ENCODE results near the gene VWA3A. TPM values are rescaled to one million over a fixed set of nuclear protein-coding genes. Genes with fewer than 3 reads are reported as not detected.

Gene VWA3A
- total RNA-seq, 1 donor from 2014 or later, result not detected

GRCh38 chr16:22075776-22076175, 16.6 kb upstream of the VWA3A start:
- Histone ChIP-seq H3K9me3 (ENCODE audit: insufficient read depth, low read depth, low read length) (no peaks in the 10 kb centered on the region), H3K4me3 (ENCODE audit: insufficient read depth, low read depth, low read length) (no peak overlapping the region), H4K20me1 (ENCODE audit: insufficient read depth, low read length) (peaks cover 24% of the 10 kb centered on the region), H3K79me2 (ENCODE audit: insufficient read depth, low read length) (peaks cover 24% of the 10 kb centered on the region), H3K9ac (ENCODE audit: low read length) (no peak overlapping the region), H3K4me1 (ENCODE audit: insufficient read depth, low read length) (peaks cover 5% of the 10 kb centered on the region), H3K27ac (ENCODE audit: low read depth, low read length) (peak overlapping the region; percentile 47), H3K4me2 (ENCODE audit: low read length) (peak overlapping the region; percentile 57), H2AFZ (ENCODE audit: low read depth, low read length) (no peak overlapping the region), H3K36me3 (ENCODE audit: insufficient read depth, low read length) (peaks cover 3% of the 10 kb centered on the region), H3K27me3 (ENCODE audit: insufficient read depth, low read length) (no peaks in the 10 kb centered on the region)
- Mint-ChIP-seq H3K4me3 (ENCODE audit: unreplicated experiment) (no peak overlapping the region), H3K4me1 (ENCODE audit: low read depth, unreplicated experiment) (no peaks in the 10 kb centered on the region), H3K9me3 (ENCODE audit: unreplicated experiment) (no peaks in the 10 kb centered on the region), H3K36me3 (ENCODE audit: low read depth, unreplicated experiment) (no peaks in the 10 kb centered on the region), H3K27ac (ENCODE audit: unreplicated experiment) (no peak overlapping the region), H3K27me3 (ENCODE audit: low read depth, unreplicated experiment) (no peaks in the 10 kb centered on the region)
- no peak for DNase-seq (ENCODE audit: low read depth)
- FAIRE-seq, result no peak
- no peak for TF ChIP-seq EZH2 (IDR thresholded peaks at IDR 0.05; ENCODE audit: insufficient read depth, low read length)
- TF ChIP-seq CTCF (IDR thresholded peaks at IDR 0.05; ENCODE audit: insufficient read depth, low read depth, low read length), result no peak

- Mint-ChIP-seq H3K27me3 (ENCODE audit: low read depth, unreplicated experiment) (no peaks in the 10 kb centered on the region), H3K9me3 (ENCODE audit: unreplicated experiment) (no peaks in the 10 kb centered on the region), H3K36me3 (ENCODE audit: low read depth, unreplicated experiment) (no peaks in the 10 kb centered on the region), H3K4me3 (ENCODE audit: unreplicated experiment) (no peak overlapping the region), H3K27ac (ENCODE audit: unreplicated experiment) (no peak overlapping the region), H3K4me1 (ENCODE audit: low read depth, unreplicated experiment) (no peaks in the 10 kb centered on the region)
- FAIRE-seq, result no peak
- Histone ChIP-seq H3K9me3 (ENCODE audit: insufficient read depth, low read depth, low read length) (no peaks in the 10 kb centered on the region), H3K9ac (ENCODE audit: low read length) (no peak overlapping the region), H4K20me1 (ENCODE audit: insufficient read depth, low read length) (peaks cover 22% of the 10 kb centered on the region), H3K4me2 (ENCODE audit: low read length) (no peak overlapping the region), H2AFZ (ENCODE audit: low read depth, low read length) (no peak overlapping the region), H3K79me2 (ENCODE audit: insufficient read depth, low read length) (peaks cover 13% of the 10 kb centered on the region), H3K4me1 (ENCODE audit: insufficient read depth, low read length) (peaks cover 5% of the 10 kb centered on the region), H3K27me3 (ENCODE audit: insufficient read depth, low read length) (no peaks in the 10 kb centered on the region), H3K36me3 (ENCODE audit: insufficient read depth, low read length) (peaks cover 6% of the 10 kb centered on the region), H3K27ac (ENCODE audit: low read depth, low read length) (no peak overlapping the region), H3K4me3 (ENCODE audit: insufficient read depth, low read depth, low read length) (no peak overlapping the region)
- peak; percentile 27 for DNase-seq (ENCODE audit: low read depth)
- TF ChIP-seq CTCF (IDR thresholded peaks at IDR 0.05; ENCODE audit: insufficient read depth, low read depth, low read length) (peak; percentile 83), EZH2 (IDR thresholded peaks at IDR 0.05; ENCODE audit: insufficient read depth, low read length) (no peak)
Measured at GRCh38 chr16:22077700-22078313, 14.5 kb upstream of the VWA3A start.

- no peaks in the 10 kb centered on the region for H3K27me3 ChIP-seq (ENCODE audit: insufficient read depth, low read length)
- H3K4me1 ChIP-seq (ENCODE audit: insufficient read depth, low read length), result peaks cover 5% of the 10 kb centered on the region
- Mint-ChIP-seq H3K9me3 (ENCODE audit: unreplicated experiment) (no peaks in the 10 kb centered on the region), H3K4me3 (ENCODE audit: unreplicated experiment) (no peak overlapping the region), H3K27ac (ENCODE audit: unreplicated experiment) (no peak overlapping the region), H3K36me3 (ENCODE audit: low read depth, unreplicated experiment) (no peaks in the 10 kb centered on the region), H3K27me3 (ENCODE audit: low read depth, unreplicated experiment) (no peaks in the 10 kb centered on the region), H3K4me1 (ENCODE audit: low read depth, unreplicated experiment) (no peaks in the 10 kb centered on the region)
- no peak for DNase-seq (ENCODE audit: low read depth)
- H3K36me3 ChIP-seq (ENCODE audit: insufficient read depth, low read length), result peaks cover 6% of the 10 kb centered on the region
- no peak overlapping the region for H3K9ac ChIP-seq (ENCODE audit: low read length)
- TF ChIP-seq CTCF (IDR thresholded peaks at IDR 0.05; ENCODE audit: insufficient read depth, low read depth, low read length) (no peak), EZH2 (IDR thresholded peaks at IDR 0.05; ENCODE audit: insufficient read depth, low read length) (no peak)
- H4K20me1 ChIP-seq (ENCODE audit: insufficient read depth, low read length), result peaks cover 20% of the 10 kb centered on the region
- no peak overlapping the region for H3K4me2 ChIP-seq (ENCODE audit: low read length)
- no peaks in the 10 kb centered on the region for H3K9me3 ChIP-seq (ENCODE audit: insufficient read depth, low read depth, low read length)
- FAIRE-seq, result no peak
- no peak overlapping the region for H2AFZ ChIP-seq (ENCODE audit: low read depth, low read length)
- H3K4me3 ChIP-seq (ENCODE audit: insufficient read depth, low read depth, low read length), result no peak overlapping the region
- H3K27ac ChIP-seq (ENCODE audit: low read depth, low read length), result no peak overlapping the region
- H3K79me2 ChIP-seq (ENCODE audit: insufficient read depth, low read length), result peaks cover 6% of the 10 kb centered on the region
Measured at GRCh38 chr16:22078656-22079055, 13.7 kb upstream of the VWA3A start.
